Measurements from ENCODE around the gene SLC44A1. TPM values are rescaled to one million over a fixed set of nuclear protein-coding genes. Genes with fewer than 3 reads are reported as not detected.

SLC44A1 gene
- polyA plus RNA-seq, 1 of the 3 experiments (the other 2 are of a cell fraction) = 4.5 TPM

DNA sequence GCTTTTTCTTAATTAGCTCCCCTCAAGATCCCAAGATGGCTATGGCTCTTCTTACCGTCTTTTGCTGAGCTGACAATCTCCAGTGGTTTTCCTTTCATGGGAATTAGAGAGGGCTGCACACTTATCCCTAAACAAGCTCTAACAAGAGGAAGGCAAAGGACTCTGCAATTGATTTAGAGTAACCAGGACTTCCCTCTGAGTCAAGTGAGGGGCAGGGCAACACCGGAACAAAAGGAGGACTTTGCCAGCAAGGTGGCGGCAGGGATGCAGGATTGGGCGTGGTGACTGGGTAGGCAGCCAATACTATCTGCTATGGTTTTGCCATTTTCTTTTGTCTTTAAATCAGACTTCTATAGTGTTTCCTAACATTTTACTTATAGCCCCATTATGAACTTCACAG lies 9.8 kb downstream of the SLC44A1 start:
- no peak for TF ChIP-seq FOXM1 (IDR thresholded peaks at IDR 0.05; ENCODE audit: low read depth)
- no peak for TF ChIP-seq ELF1 (IDR thresholded peaks at IDR 0.05)
- no peaks in the 10 kb centered on the region for H3K9me2 ChIP-seq
- H3K9me3 ChIP-seq = no peaks in the 10 kb centered on the region
- no peak overlapping the region for H3K9ac ChIP-seq
- no peaks in the 10 kb centered on the region for H3K36me3 ChIP-seq (replicated peaks in 1 of 2; ENCODE audit: control insufficient read depth in 1 of 2, insufficient read depth in 2 of 2, low read length in 1 of 2)
- no peaks in the 10 kb centered on the region for H4K20me1 ChIP-seq (ENCODE audit: insufficient read depth)
- no peak overlapping the region for H3K4me2 ChIP-seq
- CTCF ChIA-PET = interaction anchor here (1.3 to 1.5 kb wide), 2 partner anchors 10 to 391 kb away, joined by 3 to 4 read pairs; partner anchors contain the start of gene SLC44A1
- peaks cover 0 to 6% of the 10 kb centered on the region in 2 experiments; a peak in 1 of 4 replicates for H3K4me1 ChIP-seq (ENCODE audit: control insufficient read depth in 1 of 2, insufficient read depth in 2 of 2, low read depth in 1 of 2, low read length in 1 of 2)
- H3K79me2 ChIP-seq (ENCODE audit: insufficient read depth) = peaks cover 32% of the 10 kb centered on the region; the same call in 1 of the 2 replicates
- no peak overlapping the region for H3K4me3 ChIP-seq (ENCODE audit: low read depth in 2 of 2, low read length in 1 of 2)
- POLR2A ChIA-PET = interaction anchor here (1.2 kb wide), 1 partner anchor 10 kb away, joined by 3 read pairs; the partner anchor contains the start of gene SLC44A1
- H3K27ac ChIP-seq (ENCODE audit: low read depth in 2 of 2, low read length in 1 of 2) = no peak overlapping the region
- no peaks in the 10 kb centered on the region for H3K27me3 ChIP-seq (ENCODE audit: insufficient read depth)
- no peak overlapping the region for H2AFZ ChIP-seq (ENCODE audit: low read depth)
- no peak for DNase-seq
- H3F3A ChIP-seq (replicated peaks; ENCODE audit: insufficient read depth) = peaks cover 2% of the 10 kb centered on the region
- 88% methylated on average over 4 of the region's 4 CpGs for WGBS (ENCODE audit: low lambda C conversion rate)

DNA sequence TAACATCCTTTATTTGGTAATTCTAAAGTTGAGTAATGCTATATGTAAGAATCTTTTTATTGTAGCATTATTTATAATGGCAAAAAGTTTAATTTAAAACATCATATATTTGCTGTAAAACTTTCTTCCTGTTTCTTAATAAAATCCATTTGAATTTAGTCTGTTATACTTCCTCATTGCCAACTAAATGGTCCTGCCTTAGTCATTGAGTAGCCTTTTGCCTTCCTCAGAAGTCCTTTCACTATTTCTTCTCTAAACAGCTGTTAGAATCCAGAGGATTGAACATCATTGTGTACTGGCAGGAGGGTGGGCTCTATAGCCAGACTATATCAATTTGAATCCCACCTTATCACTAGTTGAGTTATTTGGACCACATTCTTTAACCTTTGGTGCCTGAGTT lies 11.0 kb downstream of the SLC44A1 start:
- Histone ChIP-seq H3K79me2 (ENCODE audit: insufficient read depth) (peaks cover 27% of the 10 kb centered on the region; the same call in 1 of the 2 replicates), H4K20me1 (ENCODE audit: insufficient read depth) (no peaks in the 10 kb centered on the region), H3K27me3 (ENCODE audit: insufficient read depth) (no peaks in the 10 kb centered on the region), H3K36me3 (replicated peaks in 1 of 2; ENCODE audit: control insufficient read depth in 1 of 2, insufficient read depth in 2 of 2, low read length in 1 of 2) (no peaks in the 10 kb centered on the region), H3K27ac (ENCODE audit: low read depth in 2 of 2, low read length in 1 of 2) (no peak overlapping the region), H3K9me2 (no peaks in the 10 kb centered on the region), H3F3A (replicated peaks; ENCODE audit: insufficient read depth) (peaks cover 7% of the 10 kb centered on the region), H3K4me2 (no peak overlapping the region), H3K9me3 (no peaks in the 10 kb centered on the region), H3K9ac (no peak overlapping the region), H2AFZ (ENCODE audit: low read depth) (no peak overlapping the region), H3K4me1 (ENCODE audit: control insufficient read depth in 1 of 2, insufficient read depth in 2 of 2, low read depth in 1 of 2, low read length in 1 of 2) (peaks cover 0 to 13% of the 10 kb centered on the region in 2 experiments; a peak in 1 of 4 replicates), H3K4me3 (ENCODE audit: low read depth in 2 of 2, low read length in 1 of 2) (no peak overlapping the region)
- CTCF ChIA-PET = interaction anchor here (1.5 kb wide), 1 partner anchor 392 kb away, joined by 4 read pairs; no protein-coding TSS in a partner anchor
- POLR2A ChIA-PET = no interaction called here
- no peak for DNase-seq
- TF ChIP-seq, protein P1, sequence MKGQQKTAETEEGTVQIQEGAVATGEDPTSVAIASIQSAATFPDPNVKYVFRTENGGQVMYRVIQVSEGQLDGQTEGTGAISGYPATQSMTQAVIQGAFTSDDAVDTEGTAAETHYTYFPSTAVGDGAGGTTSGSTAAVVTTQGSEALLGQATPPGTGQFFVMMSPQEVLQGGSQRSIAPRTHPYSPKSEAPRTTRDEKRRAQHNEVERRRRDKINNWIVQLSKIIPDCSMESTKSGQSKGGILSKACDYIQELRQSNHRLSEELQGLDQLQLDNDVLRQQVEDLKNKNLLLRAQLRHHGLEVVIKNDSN (IDR thresholded peaks at IDR 0.05; ENCODE audit: borderline replicate concordance, low read depth) = no peak
- TF ChIP-seq, protein P2, sequence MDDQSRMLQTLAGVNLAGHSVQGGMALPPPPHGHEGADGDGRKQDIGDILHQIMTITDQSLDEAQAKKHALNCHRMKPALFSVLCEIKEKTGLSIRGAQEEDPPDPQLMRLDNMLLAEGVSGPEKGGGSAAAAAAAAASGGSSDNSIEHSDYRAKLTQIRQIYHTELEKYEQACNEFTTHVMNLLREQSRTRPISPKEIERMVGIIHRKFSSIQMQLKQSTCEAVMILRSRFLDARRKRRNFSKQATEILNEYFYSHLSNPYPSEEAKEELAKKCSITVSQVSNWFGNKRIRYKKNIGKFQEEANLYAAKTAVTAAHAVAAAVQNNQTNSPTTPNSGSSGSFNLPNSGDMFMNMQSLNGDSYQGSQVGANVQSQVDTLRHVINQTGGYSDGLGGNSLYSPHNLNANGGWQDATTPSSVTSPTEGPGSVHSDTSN (IDR thresholded peaks at IDR 0.05) = no peak
- TF ChIP-seq, protein P3, sequence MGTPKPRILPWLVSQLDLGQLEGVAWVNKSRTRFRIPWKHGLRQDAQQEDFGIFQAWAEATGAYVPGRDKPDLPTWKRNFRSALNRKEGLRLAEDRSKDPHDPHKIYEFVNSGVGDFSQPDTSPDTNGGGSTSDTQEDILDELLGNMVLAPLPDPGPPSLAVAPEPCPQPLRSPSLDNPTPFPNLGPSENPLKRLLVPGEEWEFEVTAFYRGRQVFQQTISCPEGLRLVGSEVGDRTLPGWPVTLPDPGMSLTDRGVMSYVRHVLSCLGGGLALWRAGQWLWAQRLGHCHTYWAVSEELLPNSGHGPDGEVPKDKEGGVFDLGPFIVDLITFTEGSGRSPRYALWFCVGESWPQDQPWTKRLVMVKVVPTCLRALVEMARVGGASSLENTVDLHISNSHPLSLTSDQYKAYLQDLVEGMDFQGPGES (IDR thresholded peaks at IDR 0.05; ENCODE audit: low read depth, low read length) = no peak
- TF ChIP-seq FOSL2 (IDR thresholded peaks at IDR 0.05; ENCODE audit: borderline replicate concordance, low read depth) (no peak), TEAD4 (IDR thresholded peaks at IDR 0.05; ENCODE audit: borderline replicate concordance, insufficient read depth) (no peak), EP300 (IDR thresholded peaks at IDR 0.05; ENCODE audit: borderline replicate concordance in 1 of 2, low read depth in 1 of 2, low read length in 1 of 2) (no peak), TAF1 (IDR thresholded peaks at IDR 0.05; ENCODE audit: borderline replicate concordance, low read depth, low read length) (no peak), CHD2 (IDR thresholded peaks at IDR 0.05; ENCODE audit: low read length, partially characterized antibody) (no peak), EZH2phosphoT487 (IDR thresholded peaks at IDR 0.05; ENCODE audit: borderline replicate concordance, low read depth) (no peak), NRF1 (IDR thresholded peaks at IDR 0.05; ENCODE audit: low read depth, low read length) (no peak), SIN3A (IDR thresholded peaks at IDR 0.05; ENCODE audit: borderline replicate concordance, low read depth, low read length) (no peak), FOXJ3 (CRISPR knock-in tag; IDR thresholded peaks at IDR 0.05) (no peak), YY1 (IDR thresholded peaks at IDR 0.05; ENCODE audit: low read depth) (no peak), MEF2A (IDR thresholded peaks at IDR 0.05; ENCODE audit: borderline replicate concordance, low read depth) (no peak), MXI1 (IDR thresholded peaks at IDR 0.05; ENCODE audit: low read depth, low read length) (no peak), JUND (IDR thresholded peaks at IDR 0.05) (no peak), TCF12 (IDR thresholded peaks at IDR 0.05) (no peak)
- TF ChIP-seq, protein P4, sequence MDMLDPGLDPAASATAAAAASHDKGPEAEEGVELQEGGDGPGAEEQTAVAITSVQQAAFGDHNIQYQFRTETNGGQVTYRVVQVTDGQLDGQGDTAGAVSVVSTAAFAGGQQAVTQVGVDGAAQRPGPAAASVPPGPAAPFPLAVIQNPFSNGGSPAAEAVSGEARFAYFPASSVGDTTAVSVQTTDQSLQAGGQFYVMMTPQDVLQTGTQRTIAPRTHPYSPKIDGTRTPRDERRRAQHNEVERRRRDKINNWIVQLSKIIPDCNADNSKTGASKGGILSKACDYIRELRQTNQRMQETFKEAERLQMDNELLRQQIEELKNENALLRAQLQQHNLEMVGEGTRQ (IDR thresholded peaks at IDR 0.05; ENCODE audit: borderline replicate concordance, low read depth, low read length) = no peak
- TF ChIP-seq, protein P5, sequence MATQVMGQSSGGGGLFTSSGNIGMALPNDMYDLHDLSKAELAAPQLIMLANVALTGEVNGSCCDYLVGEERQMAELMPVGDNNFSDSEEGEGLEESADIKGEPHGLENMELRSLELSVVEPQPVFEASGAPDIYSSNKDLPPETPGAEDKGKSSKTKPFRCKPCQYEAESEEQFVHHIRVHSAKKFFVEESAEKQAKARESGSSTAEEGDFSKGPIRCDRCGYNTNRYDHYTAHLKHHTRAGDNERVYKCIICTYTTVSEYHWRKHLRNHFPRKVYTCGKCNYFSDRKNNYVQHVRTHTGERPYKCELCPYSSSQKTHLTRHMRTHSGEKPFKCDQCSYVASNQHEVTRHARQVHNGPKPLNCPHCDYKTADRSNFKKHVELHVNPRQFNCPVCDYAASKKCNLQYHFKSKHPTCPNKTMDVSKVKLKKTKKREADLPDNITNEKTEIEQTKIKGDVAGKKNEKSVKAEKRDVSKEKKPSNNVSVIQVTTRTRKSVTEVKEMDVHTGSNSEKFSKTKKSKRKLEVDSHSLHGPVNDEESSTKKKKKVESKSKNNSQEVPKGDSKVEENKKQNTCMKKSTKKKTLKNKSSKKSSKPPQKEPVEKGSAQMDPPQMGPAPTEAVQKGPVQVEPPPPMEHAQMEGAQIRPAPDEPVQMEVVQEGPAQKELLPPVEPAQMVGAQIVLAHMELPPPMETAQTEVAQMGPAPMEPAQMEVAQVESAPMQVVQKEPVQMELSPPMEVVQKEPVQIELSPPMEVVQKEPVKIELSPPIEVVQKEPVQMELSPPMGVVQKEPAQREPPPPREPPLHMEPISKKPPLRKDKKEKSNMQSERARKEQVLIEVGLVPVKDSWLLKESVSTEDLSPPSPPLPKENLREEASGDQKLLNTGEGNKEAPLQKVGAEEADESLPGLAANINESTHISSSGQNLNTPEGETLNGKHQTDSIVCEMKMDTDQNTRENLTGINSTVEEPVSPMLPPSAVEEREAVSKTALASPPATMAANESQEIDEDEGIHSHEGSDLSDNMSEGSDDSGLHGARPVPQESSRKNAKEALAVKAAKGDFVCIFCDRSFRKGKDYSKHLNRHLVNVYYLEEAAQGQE (IDR thresholded peaks at IDR 0.05; ENCODE audit: low read depth, low read length) = no peak
